ENCODE data around the gene COX5A.
"Not testable (repeated sequence)": the region's sequence is repeated elsewhere in the genome, so short reads cannot be mapped to it uniquely, and the experiment has no call there.

COX5A gene

GRCh38 chr15:74955796-74956647, 18.1 kb upstream of the COX5A start:
- DNase-seq (ENCODE audit: low read depth): no peak

GRCh38 chr15:74955017-74955416, 17.1 kb upstream of the COX5A start:
- no peak for DNase-seq (ENCODE audit: low read depth)

- DNase-seq (ENCODE audit: low read depth): no peak
These were observed 16.6 kb upstream of the COX5A start for GRCh38 chr15:74954515-74954914.

- no peak for DNase-seq (ENCODE audit: low read depth)
These were observed 13.1 kb upstream of the COX5A start for GRCh38 chr15:74951006-74951405.

GRCh38 chr15:74950078-74950908, 12.4 kb upstream of the COX5A start:
- DNase-seq (ENCODE audit: low read depth): no peak

GRCh38 chr15:74937272-74937589, 642 bp downstream of the COX5A start:
- DNase-seq (ENCODE audit: low read depth): no peak

GRCh38 chr15:74935193-74935592, 2.7 kb downstream of the COX5A start:
- not testable (repeated sequence) for DNase-seq (ENCODE audit: low read depth)

GRCh38 chr15:74933573-74933972, 4.3 kb downstream of the COX5A start:
- no peak for DNase-seq (ENCODE audit: low read depth)

GRCh38 chr15:74928771-74929198, 9.1 kb downstream of the COX5A start:
- no peak for DNase-seq (ENCODE audit: low read depth)

GRCh38 chr15:74924525-74924924, 13.3 kb downstream of the COX5A start:
- no peak for DNase-seq (ENCODE audit: low read depth)

- no peak for DNase-seq (ENCODE audit: low read depth)
These were observed 17.4 kb downstream of the COX5A start for GRCh38 chr15:74920456-74920855.

GRCh38 chr15:74917676-74918075, 20.2 kb downstream of the COX5A start:
- DNase-seq (ENCODE audit: low read depth): no peak

GRCh38 chr15:74913799-74914198, 24.1 kb downstream of the COX5A start:
- DNase-seq (ENCODE audit: low read depth): not testable (repeated sequence)

GRCh38 chr15:74913041-74913440, 24.8 kb downstream of the COX5A start:
- no peak for DNase-seq (ENCODE audit: low read depth)

- no peak for DNase-seq (ENCODE audit: low read depth)
These were observed 29.2 kb downstream of the COX5A start for GRCh38 chr15:74908635-74909034.

- no peak for DNase-seq (ENCODE audit: low read depth)
These were observed 30.6 kb downstream of the COX5A start for GRCh38 chr15:74907163-74907870.

- DNase-seq (ENCODE audit: low read depth): peak; percentile 73
These were observed 31.3 kb downstream of the COX5A start, which contains the start of gene FAM219B for GRCh38 chr15:74906450-74907162. FAM219B (minus strand) TSS chr15:74906851; CDS start chr15:74906800, 51 bp downstream.

- DNase-seq (ENCODE audit: low read depth): no peak
These were observed 31.8 kb downstream of the COX5A start for GRCh38 chr15:74906067-74906449.

- no peak for DNase-seq (ENCODE audit: low read depth)
These were observed 33.6 kb downstream of the COX5A start for GRCh38 chr15:74904190-74904805.

GRCh38 chr15:74903676-74904075, 34.2 kb downstream of the COX5A start:
- no peak for DNase-seq (ENCODE audit: low read depth)

GRCh38 chr15:74902295-74903075, 35.4 kb downstream of the COX5A start:
- no peak for DNase-seq (ENCODE audit: low read depth)
